Astrocyte (in vitro differentiated cells and primary cell): ENCODE measurements around the gene URI1.

Experiments used
- EZH2 ChIP-seq: IDR thresholded peaks from 2 replicates; pipeline ENCODE4 v1.6.1; 2012; ENCODE audit warnings: mild to moderate bottlenecking, low read length, inconsistent platforms; ENCODE audit not compliant: insufficient read depth
- TF ChIP-seq, protein P1 (sequence below): IDR thresholded peaks from 2 replicates; pipeline ENCODE4 v1.5.1; 2011; ENCODE audit warnings: low read depth, mild to moderate bottlenecking, inconsistent platforms, low read length, moderate library complexity; ENCODE audit not compliant: insufficient read depth

DNA sequence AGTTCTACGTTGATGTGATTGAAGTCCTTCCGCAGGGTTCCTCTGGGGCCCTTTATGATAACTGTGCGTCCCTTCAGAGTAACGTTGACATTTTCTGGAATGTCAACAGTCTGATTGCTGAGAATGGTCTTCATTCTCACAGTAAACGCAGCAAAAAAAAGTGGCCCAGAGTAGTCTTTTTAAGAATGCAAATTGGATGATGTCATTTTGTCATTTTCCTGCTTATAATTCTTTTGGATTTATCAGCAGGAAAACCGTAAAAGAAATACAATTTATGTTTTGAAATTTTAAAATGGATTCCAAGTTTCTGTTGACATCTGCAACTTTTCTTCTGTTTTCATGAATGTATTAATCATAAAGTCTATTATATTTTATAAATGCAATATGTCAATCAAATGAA lies 14.8 kb downstream of the URI1 start:
- TF ChIP-seq, protein P1, sequence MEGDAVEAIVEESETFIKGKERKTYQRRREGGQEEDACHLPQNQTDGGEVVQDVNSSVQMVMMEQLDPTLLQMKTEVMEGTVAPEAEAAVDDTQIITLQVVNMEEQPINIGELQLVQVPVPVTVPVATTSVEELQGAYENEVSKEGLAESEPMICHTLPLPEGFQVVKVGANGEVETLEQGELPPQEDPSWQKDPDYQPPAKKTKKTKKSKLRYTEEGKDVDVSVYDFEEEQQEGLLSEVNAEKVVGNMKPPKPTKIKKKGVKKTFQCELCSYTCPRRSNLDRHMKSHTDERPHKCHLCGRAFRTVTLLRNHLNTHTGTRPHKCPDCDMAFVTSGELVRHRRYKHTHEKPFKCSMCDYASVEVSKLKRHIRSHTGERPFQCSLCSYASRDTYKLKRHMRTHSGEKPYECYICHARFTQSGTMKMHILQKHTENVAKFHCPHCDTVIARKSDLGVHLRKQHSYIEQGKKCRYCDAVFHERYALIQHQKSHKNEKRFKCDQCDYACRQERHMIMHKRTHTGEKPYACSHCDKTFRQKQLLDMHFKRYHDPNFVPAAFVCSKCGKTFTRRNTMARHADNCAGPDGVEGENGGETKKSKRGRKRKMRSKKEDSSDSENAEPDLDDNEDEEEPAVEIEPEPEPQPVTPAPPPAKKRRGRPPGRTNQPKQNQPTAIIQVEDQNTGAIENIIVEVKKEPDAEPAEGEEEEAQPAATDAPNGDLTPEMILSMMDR = no peak
- TF ChIP-seq EZH2 = no peak
